Frontal cortex (tissue), 4 donors: ENCODE measurements around the gene FAM131C. TPM values are rescaled to one million over a fixed set of nuclear protein-coding genes. Genes with fewer than 3 reads are reported as not detected.
"Not testable (repeated sequence)": the region's sequence is repeated elsewhere in the genome, so short reads cannot be mapped to it uniquely, and the experiment has no call there.

Experiments
- DNase-seq, 2 donors: peaks; one replicate each; pipeline ENCODE4 v3.0.0; 2012; ENCODE audit warnings: low spot score in 2 of 2
- FAIRE-seq: peaks from 2 replicates; lab custom pipeline; 2012; peaks lifted over from hg19 to GRCh38; lab: Jason Lieb, UNC
- total RNA-seq: library from RNA; depleted of rRNA; stranded (reverse); fragments of >200 nt; gene quantifications from one replicate; pipeline ENCODE4 v1.2.3, GENCODE V29; 2014
- donor health status: control.
- donor health status: control.
- donor health status: control.

Gene FAM131C
- total RNA-seq, 1 donor from 2014 or later = 1.2 TPM

DNA sequence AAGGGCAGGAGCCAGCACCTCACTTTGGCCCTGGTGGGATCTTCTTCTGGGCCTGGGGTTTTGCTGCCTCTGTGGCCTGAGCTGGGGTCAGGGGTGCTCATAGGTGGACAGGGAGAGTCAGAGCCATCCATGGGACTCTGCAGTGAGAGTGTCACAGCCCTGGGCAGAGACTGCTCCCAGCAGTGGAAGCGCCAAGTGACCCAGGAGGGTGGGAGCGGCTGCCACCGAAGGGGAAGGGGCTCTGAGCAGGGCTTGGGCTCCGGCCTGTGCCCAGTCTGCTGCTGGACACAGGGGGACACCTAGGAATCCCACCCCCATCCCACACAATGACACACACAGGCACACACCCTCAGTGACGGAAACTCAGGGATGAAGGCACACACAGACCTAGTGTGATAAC is 29.5 kb downstream of the FAM131C start:
- FAIRE-seq = no peak

DNA sequence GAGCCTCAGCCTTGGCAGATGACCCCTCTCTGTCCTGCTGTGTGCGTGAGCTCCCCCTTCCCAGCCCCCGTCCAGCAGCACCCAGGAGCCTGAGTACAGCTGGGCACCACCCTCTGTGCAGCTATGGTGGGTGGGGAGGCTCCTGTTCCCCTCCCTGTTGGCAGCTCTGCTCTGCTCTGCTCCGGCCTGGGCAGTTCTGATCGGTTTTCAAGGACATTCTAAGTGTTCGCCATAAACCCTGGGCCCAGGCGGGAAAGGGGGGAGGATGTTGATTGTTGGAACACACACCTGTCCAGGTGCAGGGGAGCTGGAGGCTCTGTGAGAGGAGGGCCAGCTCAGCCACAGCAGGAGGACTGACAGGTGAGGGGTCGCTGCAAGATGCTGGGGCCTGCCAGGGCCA is 29.9 kb downstream of the FAM131C start, which contains the start of gene CLCNKB:
TSS of gene CLCNKB (plus strand) at position 262 of the 400 bp plus-strand sequence. CDS start 711 bp downstream, outside the sequence.
- no peak for DNase-seq
- FAIRE-seq = no peak

More for the DNA sequence above, 29.5 kb downstream of the FAM131C start:
- DNase-seq = no peak

DNA sequence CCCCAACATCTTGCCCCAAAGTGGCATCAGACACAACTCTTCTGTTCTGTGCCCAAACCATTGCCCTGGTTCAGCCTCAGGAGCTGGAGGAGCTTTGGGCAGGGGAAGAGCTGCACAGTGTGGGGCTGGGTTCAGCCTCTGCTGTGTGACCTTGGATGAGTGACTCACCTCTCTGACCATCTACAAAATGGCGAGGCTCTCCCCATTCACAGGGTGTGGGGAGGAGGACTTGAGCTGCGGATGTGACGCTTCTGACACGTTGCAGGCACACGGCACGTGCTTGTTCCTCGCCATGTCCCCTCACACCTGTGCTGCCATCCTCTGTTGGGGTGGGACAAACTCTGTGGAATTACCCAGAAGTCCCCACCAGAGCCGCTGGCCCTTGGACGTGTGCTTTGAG is 30.8 kb downstream of the FAM131C start:
- not testable (repeated sequence) for FAIRE-seq, DNase-seq

DNA sequence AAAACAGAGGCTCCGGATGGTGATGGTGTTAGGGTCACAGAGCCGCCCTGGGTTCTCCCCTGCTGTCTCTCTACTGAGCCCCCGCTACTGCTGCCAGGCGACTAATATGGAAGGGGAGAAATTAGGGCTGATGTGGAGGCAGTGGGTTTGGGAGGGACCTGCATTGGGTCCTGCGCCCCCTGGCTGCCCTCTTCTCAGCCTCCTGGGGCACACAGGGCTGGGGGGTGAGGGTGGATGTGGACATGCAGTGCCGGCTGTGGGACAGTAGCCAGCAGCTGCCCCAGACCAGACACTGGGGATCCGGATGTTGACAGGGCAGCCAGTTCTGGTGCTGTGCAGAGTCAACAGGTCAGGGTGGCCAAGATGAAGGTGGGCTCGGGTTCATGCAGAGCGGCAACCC is 31.4 kb downstream of the FAM131C start:
- FAIRE-seq (no peak), DNase-seq (no peak)

DNA sequence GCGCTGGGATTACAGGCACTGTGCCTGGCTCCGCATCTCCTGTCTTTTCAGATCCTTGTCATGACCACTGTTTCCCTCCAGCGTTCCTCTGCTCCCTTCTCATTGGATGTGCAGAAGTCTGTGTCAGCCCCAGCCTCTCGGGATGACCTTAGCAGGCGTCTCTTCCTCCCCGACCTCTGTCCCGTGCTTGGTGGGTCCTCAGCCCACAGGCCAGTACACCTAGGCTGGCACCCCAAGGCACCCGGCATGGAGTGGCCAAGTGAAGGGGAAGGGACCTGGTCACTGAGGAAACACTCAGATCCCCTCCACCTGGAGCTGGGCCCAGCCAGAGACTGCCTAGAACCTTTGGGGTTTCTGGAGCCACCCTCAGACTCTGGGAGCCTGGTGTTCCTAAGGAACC is 32.3 kb downstream of the FAM131C start:
- no peak for FAIRE-seq
- no peak for DNase-seq

DNA sequence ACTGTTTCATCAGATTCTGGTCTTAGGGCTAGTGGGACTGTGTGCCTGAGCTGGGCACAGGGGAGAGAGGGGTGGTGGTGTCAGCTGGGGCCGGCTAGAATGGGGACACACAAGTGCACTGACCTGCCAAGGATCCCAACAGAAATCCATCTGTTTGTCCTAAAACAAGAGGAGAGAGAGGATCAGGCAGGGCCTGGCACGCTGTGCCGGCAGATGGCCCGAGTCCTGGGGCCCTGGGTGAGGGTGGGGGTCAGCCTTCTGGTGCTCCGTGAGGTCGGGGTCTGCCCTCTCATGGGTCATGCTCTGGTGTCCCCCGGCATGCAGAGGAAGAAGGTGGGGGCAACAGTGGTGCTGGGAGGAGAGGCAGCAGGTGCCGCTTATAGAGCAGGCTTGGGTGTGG is 33.6 kb downstream of the FAM131C start:
- FAIRE-seq, DNase-seq: not testable (repeated sequence)

DNA sequence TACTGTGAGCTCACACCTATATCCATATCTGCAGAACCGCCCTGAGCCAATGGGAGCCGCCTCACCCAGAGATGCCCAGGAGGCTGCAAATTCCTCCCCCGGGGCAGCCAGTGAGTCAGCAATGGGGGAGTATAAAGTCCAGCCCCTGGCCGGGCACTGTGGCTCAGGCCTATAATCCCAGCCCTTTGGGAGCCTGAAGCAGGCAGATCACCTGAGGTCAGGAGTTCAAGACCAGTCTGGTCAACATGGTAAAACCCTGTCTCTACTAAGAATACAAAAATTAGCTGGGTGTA is 34.9 kb downstream of the FAM131C start:
- FAIRE-seq (no peak), DNase-seq (no peak)

DNA sequence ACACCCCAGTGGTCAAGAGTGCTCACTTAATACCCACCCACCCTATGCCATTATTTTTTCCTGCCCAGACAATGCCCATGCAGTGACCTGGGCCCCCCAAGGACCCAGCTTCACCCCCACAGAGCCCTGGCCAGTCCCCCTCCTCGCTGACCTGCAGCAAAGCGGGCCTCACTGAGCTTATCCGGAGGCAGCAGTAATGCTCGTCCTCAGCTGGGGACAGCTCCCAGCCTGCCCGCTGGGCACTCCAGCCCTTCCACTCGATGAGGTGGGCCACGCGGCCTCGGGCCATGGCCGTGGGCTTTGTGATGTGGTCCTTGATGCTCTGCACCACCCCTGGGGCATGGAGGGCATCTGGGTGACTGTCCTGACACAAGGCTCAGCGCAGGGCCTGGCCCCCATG is 37.0 kb downstream of the FAM131C start:
- DNase-seq = not testable (repeated sequence)

DNA sequence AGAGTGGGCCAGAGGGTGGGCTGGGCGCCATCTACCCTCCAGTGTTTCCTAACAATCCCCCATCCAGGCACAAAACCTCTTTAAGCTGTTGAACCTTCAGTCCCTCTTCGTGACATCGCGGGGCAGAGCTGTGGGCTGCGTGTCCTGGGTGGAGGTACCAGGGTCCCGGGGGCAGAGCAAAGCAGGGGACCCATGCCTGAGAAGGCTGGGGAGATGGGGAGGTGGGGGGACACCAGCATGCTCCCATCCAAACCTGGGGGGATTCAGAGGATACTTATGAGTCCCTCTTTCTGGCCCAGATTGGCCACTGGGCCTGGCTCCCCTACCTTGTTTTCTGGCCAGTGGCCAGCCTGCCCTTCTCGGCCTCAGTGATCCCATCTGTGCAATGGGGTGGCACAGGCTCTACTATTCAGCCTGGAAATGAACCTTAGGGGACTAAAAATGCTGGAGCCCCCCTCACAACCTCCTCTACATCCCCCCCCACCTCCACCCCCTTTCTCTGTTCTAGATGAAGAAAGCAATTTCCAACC is 40.3 kb downstream of the FAM131C start:
- DNase-seq, FAIRE-seq: not testable (repeated sequence)

More for the DNA sequence above, 37.0 kb downstream of the FAM131C start:
- FAIRE-seq = not testable (repeated sequence)

DNA sequence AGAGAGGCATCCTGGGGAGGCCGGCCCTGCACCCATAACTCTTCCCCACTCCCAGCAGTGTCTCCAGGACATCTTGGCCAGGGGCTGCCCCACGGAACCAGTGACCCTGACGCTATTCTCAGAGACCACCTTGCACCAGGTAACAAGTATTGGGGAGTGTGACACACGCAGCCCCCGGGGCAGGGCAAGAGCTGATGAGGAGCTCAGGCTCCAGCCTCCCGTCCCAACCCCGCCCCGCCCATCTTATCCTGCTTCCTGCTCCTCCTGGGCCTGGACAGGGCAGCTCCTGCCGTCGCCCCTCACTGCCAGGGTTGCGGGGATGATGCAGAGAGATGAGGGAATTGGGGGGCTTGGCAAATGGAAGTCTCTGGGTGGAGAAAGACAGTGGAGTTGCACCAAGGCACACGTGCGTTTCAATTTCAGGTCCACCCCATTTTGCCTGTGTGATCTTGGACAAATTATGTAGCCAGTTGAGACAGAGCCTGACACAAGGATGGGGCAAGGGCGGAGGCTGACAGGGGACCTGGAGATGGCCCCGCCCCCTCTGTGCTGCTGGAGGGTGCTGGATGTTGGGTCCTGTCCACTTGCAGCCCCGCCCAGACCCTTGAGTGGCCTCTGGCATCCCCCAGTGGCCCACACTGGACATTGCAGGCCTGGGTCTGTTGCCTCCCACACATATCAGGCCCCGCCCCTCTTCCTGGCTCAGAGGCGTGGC is 40.9 kb downstream of the FAM131C start:
- FAIRE-seq = no peak

DNA sequence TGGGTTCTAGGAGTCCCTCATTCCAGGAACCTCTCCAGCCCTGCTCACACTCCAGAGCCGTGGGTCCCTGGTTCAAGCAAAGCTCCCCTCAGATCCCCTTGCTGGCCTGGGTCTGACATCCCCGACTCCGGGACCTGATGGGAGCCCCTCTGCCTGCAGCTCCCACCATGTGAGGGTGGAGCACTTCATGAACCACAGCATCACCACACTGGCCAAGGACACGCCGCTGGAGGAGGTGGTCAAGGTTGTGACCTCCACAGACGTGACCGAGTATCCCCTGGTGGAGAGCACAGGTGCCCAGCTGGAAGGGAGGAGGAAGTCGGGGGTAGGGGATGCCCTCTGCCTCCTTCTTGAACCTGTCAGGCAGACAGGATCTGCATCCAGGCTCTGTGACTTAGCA is 41.9 kb downstream of the FAM131C start:
- DNase-seq (no peak), FAIRE-seq (no peak)

More for the DNA sequence above, 40.9 kb downstream of the FAM131C start:
- peak; percentile 82 to 94 for DNase-seq

DNA sequence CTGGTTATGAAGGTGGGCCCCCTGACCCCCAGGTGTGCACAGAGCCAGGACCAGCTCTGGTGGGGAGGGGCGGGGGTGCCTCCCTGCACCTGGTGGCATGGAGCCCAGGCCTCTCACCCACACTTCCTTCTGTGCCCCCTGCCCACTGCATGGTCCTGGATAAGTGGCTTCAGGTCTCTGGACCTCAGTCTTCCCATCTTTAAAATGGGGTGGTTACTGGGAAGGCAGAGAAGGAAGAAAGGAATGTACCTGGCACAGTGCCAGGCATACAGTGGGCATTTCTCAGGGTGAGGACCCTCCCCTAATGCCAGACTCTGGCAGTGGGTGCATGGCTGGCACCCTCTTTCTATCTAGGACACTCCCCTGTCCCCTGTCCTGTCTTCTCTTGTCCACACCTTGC is 44.2 kb downstream of the FAM131C start:
- FAIRE-seq (no peak), DNase-seq (no peak)

DNA sequence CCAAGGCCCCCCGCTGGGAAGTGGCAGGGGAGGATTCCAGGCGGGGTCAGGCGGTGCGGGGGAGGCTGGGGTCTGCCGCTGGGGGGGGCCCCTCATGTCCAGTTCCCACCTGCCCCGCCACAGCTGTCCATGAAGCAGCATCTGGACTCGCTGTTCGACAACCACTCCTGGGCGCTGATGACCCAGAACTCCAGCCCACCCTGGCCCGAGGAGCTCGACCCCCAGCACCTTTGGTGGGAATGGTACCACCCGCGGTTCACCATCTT is 44.5 kb downstream of the FAM131C start:
- not testable (repeated sequence) for FAIRE-seq, DNase-seq

DNA sequence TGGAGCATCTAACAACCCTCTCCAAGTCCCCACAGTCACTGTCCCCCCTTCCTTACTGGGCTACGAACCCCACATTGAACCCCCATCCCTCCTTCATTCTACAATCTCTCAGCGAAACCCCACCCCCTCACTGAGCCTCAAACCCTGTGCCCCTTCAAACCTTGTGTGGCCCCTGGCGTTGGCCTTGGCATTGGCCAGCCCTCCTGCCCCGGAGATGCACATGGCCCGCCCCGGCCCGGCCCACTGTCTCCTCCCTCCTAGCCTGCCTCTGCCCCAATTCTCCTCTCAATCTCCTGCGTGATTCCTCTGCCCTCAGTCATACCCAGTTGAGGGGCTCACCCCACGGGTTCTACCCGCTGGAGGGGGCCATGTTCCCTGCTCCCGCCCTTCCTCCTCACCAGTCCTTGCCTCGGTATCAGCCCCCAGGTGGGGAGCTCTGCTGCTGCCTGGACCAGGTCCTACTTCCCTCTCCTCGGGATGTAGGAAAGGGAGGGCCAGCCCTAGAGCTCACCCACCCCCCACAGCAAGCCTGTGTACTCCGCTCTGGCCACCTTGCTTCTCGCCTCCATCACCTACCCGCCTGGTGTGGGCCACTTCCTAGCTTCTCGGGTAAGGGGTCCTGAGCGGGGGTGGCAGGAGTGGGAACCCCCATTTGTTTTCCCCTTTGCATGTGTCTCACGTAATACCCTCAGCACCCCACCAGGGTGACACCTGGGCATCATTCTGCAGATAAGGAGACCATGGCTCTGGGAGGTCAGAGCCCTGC is 45.0 kb downstream of the FAM131C start:
- DNase-seq (no peak), FAIRE-seq (no peak)

DNA sequence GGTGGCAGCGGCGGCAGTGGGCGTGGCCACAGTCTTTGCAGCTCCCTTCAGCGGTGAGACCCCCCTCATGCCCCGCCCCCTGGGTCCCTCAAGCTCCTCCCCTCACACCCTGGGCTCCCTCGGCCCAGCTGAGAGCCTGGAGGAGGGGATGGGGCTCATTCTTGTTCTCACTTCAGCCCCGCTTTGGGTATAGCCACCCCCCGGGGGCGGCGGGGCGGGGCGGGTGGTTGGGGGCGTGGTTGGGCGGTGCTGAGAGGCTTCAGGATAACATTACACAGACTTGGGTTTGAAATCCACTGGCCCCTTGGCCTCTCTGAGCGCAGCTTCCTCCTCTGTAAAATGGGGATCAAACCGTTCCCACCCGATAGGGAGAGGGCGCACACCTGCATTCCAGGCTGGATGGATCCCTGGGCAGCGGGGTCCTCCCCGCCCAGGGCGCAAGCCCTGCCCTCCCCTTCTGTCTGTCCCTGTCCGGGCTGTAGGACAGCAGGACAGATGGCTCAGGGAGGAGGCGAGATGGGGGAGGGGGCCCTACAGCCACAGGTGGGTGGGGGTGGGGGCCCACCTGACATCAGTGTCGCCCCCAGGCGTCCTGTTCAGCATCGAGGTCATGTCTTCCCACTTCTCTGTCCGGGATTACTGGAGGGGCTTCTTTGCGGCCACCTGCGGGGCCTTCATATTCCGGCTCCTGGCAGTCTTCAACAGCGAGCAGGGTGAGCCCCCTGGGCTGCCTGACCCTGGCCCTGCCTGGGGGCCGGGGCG is 46.5 kb downstream of the FAM131C start:
- DNase-seq = no peak

DNA sequence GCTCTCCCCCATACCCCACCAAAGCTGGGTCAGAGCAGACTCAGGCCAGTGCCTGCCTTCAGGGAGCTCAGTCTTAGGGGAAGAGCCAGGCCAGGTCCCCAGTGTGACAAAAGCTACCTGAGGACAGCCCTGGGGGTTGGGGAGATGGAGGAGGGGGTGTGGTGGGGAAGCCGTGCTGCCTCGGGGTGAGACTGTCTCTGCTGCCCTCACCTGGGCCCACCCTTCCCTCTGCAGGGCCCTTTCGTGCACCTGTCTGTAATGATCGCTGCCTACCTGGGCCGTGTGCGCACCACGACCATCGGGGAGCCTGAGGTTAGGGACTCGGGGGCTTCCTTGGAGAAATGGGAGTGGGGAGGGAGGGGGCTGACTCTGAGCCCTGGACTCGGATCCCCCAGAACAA is 47.1 kb downstream of the FAM131C start:
- not testable (repeated sequence) for FAIRE-seq, DNase-seq

More for the DNA sequence above, 46.5 kb downstream of the FAM131C start:
- no peak for FAIRE-seq

DNA sequence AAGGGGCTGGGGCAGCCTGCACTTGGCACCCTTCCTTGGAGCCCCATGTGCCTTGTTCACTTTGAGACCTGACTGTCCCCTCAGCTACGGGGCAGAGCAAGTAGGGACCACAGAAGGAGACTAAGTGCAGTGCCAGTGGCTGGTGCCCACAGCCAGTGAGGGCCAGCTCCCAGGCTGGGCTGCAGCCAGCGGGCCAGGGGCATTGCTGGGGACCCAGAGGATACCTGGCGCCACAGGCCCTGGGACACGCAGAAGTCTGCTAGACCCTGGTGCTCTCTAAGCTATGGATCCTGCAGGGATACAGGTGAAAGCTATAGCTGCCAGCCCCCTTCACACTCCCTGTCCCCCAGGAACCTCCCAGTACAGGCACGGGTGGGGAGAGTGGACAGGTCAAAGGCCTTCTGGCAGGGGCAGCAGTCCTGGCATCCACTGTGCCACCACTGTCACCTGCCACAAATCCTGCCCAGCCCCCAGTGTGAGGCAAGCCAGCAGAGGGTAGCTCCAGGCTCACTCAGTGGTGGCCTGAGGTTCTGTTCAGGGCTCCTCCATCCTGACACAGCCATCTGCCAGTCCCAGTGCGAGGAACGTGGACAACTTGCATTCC is 50.3 kb downstream of the FAM131C start:
- DNase-seq = no peak
- no peak for FAIRE-seq

DNA sequence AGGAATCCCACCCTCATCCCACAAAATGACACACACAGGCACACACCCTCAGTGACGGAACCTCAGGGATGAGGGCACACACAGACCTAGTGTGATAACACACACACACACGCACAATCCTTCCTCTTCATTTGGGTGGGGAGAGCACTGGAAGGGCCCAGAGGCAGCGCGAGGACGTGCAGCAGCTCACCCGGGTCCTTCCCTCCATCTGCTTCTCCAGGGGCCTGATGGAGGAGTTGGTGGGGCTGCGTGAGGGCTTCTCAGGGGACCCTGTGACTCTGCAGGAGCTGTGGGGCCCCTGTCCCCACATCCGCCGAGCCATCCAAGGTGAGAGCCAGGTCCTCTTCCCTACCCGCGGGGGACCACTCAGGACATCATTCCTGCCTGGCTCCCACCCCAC is 51.1 kb downstream of the FAM131C start:
- no peak for FAIRE-seq
- no peak for DNase-seq

DNA sequence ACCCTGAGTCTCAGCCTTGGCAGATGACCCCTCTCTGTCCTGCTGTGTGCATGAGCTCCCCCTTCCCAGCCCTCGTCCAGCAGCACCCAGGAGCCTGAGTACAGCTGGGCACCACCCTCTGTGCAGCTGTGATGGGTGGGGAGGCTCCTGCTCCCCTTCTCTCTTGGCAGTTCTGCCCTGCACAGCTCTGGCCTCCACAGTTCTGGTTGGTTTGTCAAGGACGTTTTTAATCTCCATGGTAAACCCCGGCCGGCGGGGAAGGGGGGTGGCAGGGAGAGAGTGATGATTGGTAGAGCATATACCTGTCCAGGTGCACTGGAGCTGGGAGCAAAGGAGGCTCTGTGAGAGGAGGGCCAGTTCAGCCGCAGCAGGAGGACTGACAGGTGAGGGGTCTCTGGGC is 51.8 kb downstream of the FAM131C start, which contains the start of gene CLCNKA:
TSS of gene CLCNKA (plus strand) at position 356 of the 400 bp plus-strand sequence. CDS start 584 bp downstream, outside the sequence.
- no peak for FAIRE-seq
- DNase-seq = no peak

DNA sequence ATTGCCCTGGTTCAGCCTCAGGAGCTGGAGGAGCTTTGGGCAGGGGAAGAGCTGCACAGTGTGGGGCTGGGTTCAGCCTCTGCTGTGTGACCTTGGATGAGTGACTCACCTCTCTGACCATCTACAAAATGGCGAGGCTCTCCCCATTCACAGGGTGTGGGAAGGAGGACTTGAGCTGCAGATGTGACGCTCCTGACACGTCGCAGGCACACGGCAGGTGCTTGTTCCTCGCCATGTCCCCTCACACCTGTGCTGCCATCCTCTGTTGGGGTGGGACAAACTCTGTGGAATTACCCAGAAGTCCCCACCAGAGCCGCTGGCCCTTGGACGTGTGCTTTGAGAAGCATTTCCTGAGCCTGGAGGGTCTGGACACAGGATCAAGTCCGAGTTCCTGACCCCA is 52.6 kb downstream of the FAM131C start:
- DNase-seq, FAIRE-seq: not testable (repeated sequence)
